GM11168 (cell line): ENCODE results near the gene FIBCD1.

Experiments used
- in situ Hi-C: fragments of 300-500 bp; cut with MboI; formaldehyde crosslinking; loops from one replicate; pipeline ENCODE4 v1.12.0; 2022; ENCODE audit warnings: low sequenced_read_pairs; ENCODE audit not compliant: unreplicated experiment

The FIBCD1 gene

GRCh38 chr9:130939405-130940026 is 469 bp upstream of the FIBCD1 start:
- in situ Hi-C loops, result loop anchor here (10.0 kb wide), 1 partner anchor 225 kb away; no protein-coding TSS in a partner anchor

DNA sequence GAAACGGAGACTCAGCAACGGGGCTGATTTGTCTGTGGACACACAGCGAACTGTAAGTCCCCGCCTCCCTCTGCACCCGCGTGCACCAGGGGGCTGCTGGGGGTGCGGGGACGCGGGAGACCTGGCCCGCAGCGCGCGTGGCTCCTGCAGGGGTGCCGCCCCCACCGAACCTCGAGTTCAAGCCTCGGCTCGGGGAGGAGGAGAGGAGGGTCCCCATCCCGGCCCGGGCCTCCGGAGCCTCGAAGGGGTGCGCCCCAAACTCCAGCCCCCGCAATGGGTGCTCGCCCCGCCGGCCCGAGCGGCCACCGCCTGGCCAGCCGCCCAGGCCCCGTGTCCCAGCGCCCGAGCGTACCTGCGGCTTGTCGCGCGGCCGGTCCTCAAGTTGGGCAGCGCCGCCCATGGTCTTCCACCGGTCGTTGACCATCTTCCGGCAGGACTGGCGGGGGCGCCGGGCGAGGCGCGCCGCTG is 829 bp downstream of the FIBCD1 start:
- in situ Hi-C loops, result no loop called here

DNA sequence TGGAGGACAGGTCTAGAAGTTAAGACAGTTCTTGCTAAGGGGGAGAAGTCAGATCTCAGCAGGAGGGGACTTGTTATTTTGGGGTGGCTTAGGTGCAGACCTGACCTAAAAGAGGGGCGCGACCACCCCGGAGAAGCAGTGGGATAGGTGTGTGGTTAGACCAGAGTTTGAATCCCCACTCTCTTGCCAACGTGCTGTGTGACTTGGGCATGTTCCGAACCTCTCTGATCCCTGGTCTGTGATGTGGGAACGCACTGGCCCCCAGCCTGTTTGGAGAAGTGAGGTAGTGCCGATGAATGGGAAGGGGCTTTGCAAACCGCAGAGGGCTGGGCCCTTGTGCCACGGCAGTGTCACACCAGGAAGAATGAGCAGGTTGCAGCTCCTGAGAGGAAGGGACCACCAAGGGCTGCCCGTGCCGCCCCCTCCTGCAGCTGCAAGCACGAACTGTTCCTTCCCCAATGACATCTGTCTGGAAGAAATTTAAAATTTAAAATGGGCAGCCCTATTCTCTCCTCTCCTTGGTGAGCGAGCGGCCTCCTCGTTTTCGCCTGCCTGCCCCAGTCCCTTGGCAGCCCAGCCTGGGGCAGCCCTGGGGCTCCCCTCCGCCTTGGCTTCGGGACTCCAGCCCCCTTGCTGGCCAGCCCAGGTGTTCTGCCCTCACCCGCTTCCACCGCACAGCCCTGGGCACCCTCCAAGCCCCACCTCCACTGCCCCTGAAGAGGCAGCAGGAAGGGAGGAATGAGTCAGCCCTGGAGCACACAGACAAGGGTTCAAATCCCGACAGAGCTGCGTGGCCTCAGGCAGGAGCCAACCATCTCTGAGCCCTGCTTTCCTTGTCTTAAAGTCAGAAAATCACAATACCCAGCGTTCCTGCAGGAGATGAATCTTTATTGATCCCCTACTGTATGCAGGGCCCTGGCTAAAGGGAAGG is 1.6 kb downstream of the FIBCD1 start:
- in situ Hi-C loops, result no loop called here

- in situ Hi-C loops, result no loop called here
Observed at GRCh38 chr9:130936285-130937117, 2.5 kb downstream of the FIBCD1 start.

GRCh38 chr9:130935648-130936271 is 3.3 kb downstream of the FIBCD1 start:
- in situ Hi-C loops, result no loop called here

GRCh38 chr9:130934702-130935647 is 4.1 kb downstream of the FIBCD1 start:
- in situ Hi-C loops, result no loop called here

DNA sequence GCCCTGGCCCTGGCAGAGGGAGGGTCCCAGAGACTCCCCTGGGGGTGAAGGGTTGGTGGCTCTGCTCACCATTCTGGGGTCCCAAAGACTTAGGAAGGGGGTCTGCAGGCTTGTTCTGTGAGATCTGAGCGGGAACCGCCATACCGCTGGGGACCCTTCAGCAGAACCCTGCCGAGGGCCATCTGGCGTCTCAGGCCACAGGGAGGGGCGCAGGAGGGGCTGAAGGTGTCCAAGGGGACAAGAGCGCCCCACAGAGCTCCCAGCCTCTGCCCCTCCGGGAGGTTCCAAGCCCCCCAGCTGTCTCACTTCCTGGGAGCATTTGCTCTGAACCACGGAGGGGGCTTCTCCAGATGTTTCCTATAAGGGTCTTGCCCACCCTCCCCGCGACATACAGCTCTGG is 4.8 kb downstream of the FIBCD1 start:
- in situ Hi-C loops, result no loop called here

GRCh38 chr9:130933114-130934046 is 5.7 kb downstream of the FIBCD1 start:
- in situ Hi-C loops, result no loop called here

- in situ Hi-C loops, result no loop called here
Observed at GRCh38 chr9:130932255-130933079, 6.6 kb downstream of the FIBCD1 start.

GRCh38 chr9:130931508-130932254 is 7.4 kb downstream of the FIBCD1 start:
- in situ Hi-C loops, result no loop called here

GRCh38 chr9:130930804-130931349 is 8.2 kb downstream of the FIBCD1 start:
- in situ Hi-C loops, result no loop called here

DNA sequence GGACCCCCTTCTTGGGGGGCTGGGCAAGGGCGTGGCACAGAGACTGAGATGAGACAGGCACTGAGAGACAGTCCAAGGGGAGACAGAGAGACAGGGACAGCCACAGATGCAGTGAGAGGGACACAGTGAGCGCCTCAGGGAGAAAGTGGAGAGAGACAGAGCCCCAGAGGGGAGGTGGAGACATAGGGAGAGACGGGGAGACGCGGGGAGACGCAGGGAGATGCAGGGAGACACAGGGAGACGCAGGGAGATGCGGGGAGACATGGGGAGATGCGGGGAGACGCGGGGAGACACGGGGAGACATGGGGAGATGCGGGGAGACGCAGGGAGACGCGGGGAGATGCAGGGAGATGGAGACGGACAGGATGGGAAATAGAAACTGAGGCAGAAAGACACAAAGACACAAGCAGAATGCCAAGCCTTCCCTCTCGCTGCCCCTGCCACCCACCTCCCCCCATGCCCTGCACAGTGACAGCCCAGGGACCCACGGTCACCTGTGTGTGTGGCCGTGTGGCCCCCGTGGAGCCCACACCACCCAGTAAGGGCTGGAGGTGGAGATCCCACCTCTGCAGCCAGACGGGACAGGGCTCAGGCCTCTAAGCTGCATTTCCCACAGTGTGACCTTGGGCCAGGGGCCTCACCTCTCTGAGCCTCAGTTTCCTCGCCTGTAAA is 8.8 kb downstream of the FIBCD1 start:
- in situ Hi-C loops, result no loop called here

- in situ Hi-C loops, result no loop called here
Observed at GRCh38 chr9:130929571-130930038, 9.4 kb downstream of the FIBCD1 start.

GRCh38 chr9:130927995-130928900 is 10.8 kb downstream of the FIBCD1 start:
- in situ Hi-C loops, result no loop called here
